Fibroblast of mammary gland (primary cell): ENCODE results near the gene DUS1L.
"Not testable (repeated sequence)": the region's sequence is repeated elsewhere in the genome, so short reads cannot be mapped to it uniquely, and the experiment has no call there.

Source experiments
- DNase-seq: peaks from one replicate; pipeline ENCODE4 v3.0.0-alpha.2; 2010; ENCODE audit warnings: low read depth
- H3K4me3 ChIP-seq: 2 replicates; pipeline ENCODE4 v1.5.1; 2011; ENCODE audit warnings: low read depth, mild to moderate bottlenecking, low read length, moderate library complexity; ENCODE audit not compliant: control insufficient read depth
- TF ChIP-seq, protein P1 (sequence below): conservative IDR thresholded peaks from 2 replicates; pipeline ENCODE4 v1.5.1; 2011; ENCODE audit warnings: low read depth, low read length, inconsistent platforms; ENCODE audit not compliant: control insufficient read depth, insufficient read depth

DUS1L gene

DNA sequence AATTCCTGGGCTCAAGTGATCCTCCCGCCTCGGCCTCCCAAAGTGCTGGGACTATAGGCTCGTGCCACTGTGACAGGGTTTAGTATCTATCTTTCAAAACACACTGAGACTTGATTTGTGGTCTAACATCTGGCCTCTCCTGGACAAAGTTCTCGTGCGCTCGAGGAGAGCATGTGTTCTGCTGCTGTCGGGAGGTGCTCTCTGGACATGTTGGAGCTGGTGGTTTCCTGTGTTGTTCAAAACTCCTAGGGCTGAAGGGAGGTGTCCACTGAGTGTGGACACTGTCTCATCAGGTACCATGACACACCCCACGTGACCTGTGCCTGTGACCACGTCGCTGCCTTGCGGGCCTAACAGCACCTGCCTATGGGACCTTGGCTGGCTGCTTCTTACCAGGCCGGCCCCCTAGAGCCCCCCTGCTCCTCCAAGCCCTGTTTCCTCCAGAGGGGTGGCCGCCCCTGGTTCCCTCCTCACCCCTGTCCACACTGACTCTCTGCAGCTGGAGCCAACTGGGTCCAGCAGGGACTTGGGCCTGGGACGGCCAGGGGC is 19.6 kb downstream of the DUS1L start:
- DNase-seq = no peak
- TF ChIP-seq, protein P1, sequence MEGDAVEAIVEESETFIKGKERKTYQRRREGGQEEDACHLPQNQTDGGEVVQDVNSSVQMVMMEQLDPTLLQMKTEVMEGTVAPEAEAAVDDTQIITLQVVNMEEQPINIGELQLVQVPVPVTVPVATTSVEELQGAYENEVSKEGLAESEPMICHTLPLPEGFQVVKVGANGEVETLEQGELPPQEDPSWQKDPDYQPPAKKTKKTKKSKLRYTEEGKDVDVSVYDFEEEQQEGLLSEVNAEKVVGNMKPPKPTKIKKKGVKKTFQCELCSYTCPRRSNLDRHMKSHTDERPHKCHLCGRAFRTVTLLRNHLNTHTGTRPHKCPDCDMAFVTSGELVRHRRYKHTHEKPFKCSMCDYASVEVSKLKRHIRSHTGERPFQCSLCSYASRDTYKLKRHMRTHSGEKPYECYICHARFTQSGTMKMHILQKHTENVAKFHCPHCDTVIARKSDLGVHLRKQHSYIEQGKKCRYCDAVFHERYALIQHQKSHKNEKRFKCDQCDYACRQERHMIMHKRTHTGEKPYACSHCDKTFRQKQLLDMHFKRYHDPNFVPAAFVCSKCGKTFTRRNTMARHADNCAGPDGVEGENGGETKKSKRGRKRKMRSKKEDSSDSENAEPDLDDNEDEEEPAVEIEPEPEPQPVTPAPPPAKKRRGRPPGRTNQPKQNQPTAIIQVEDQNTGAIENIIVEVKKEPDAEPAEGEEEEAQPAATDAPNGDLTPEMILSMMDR = no peak
- H3K4me3 ChIP-seq = no peak overlapping the region

DNA sequence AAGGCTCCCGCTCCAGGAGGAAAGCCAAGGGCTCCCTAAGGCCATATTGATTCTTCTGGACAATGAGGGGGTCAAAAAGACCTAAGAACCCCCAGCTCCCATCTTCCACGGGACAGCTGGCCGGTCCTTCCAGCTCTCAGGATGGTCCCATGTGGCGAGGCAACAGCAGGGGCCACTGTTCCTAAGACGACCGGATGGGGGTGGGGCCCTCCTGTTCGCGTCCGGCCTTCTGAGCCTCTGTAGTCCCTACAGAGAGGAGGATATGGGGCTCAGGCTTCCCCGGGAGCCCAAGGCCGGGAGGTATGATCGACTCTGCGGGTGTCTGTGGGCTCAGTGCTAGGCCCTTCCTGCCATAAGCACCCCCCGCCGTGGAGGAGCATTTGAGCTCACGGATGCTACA is 22.1 kb downstream of the DUS1L start:
- TF ChIP-seq, protein P1 = no peak
- H3K4me3 ChIP-seq = no peak overlapping the region
- DNase-seq = no peak

DNA sequence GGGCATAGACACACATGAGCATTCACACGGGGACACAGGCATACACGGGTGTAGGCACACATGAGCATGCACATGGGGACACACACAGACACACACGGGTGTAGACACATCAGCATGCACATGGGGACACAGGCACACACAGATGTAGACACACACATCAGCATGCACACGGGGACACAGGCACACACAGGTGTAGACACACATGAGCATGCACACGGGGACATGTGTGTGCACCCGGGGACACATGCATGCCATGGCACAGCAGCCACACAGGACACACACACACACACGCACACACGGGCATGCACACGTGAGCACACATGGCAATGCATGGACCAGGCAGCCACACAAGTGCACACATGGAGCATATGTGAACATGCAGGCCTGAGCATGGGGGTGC is 23.0 kb downstream of the DUS1L start:
- DNase-seq = no peak
- no peak overlapping the region for H3K4me3 ChIP-seq
- TF ChIP-seq, protein P1 = no peak

DNA sequence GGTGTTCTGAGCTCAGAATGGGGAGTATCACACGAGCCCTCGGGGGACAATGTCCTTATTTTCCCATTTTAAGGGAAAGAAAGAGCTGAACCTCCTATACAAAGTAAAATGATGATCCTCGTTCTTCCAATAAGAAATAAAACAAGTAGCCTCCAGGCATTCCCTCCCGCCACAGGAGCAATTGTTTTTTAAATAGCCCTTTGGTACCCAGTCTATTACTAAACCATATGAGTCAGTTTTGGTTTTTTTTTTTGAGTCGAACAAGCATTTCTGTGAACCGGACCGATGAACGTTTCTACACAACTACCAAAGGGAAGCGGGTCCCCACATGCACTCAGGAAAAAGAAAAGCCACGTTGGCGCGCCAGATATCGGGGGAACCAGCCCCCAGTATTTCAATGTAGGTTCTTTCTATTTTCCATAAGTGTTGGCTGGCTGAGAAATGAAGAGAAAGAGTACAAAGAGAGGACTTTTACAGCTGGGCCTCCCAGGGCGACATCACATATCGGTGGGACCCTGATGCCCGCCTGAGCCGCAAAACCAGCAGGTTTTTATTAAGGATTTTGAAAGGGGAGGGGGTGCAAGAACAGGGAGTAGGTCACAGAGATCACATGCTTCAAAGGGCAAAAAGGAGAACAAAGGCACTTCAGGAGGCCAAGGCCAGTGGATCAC is 24.3 kb downstream of the DUS1L start:
- DNase-seq = peak; percentile 40
- TF ChIP-seq, protein P1 = no peak
- H3K4me3 ChIP-seq = no peak overlapping the region

DNA sequence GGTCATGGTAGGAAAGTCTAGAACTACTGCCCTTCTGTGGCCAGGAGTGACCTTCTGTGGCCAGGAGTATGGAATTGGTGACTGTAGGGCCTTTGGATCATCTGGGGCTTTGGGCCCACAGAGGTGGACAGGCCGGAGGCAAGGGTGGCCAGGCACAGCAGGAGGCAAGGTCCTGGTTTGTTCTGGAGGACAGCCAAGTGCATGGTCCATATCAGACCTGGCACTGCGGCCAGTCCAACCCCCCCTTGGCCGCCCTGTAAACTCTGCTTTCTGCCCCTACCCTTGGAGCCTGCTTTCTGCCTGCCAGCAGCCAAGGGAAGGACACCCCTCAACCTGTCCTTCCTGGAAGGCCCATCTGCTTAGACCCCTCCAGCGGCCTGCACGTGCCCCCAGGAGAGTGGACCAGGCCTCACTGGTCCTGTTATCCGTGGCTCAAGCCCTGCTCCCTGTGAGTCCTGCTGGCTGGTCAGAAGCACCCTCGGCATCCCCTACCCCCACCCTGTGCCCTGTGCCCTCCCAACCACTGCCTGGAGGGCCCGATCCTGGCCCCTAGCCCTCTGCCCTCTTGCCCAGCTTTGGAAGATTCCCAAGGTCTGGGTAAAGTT is 25.8 kb downstream of the DUS1L start:
- TF ChIP-seq, protein P1 = no peak
- no peak overlapping the region for H3K4me3 ChIP-seq
- no peak for DNase-seq

DNA sequence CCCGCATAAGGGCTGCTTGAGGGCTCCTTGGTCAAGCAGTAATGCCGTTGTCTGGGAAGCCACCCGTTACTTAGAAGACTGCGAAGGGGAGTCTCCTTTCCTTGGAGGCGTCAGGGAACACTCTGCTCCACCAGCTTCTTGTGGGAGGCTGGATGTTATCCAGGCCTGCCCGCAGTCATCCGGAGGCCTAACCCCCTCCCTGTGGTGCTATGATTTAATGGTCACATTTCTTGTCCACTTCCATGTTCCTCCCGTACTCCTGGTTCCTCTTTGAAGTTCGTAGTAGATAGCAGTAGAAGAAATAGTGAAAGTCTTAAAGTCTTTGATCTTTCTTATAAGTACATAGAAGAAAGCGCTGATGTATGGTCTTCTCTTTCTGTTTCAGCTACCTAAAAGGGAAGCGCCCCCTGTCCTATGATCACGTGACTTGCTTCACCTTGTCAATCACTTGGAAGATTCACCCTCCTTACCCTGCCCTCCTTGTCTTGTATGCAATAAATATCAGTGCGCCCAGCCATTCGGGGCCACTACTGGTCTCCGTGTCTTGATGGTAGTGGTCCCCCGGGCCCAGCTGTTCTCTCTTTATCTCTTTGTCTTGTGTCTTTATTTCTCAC is 26.7 kb downstream of the DUS1L start:
- not testable (repeated sequence) for H3K4me3 ChIP-seq
- DNase-seq = peak; percentile 41

DNA sequence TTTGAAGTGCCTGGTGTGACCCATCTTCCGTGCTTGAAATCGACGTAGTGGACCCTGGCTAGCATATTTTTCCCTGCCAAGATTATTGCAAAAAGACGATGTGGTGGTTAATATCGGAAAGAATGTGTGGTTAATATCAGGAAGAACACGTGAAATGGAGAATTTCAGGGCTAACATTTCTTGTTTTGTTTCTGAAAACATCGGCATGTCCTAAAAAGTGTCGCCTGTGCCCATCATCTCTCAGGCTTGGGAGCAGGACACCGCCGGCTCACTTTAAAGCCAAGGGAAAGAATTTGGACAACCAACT is 27.8 kb downstream of the DUS1L start:
- TF ChIP-seq, protein P1 = no peak
- H3K4me3 ChIP-seq = peak overlapping the region; percentile 15
- DNase-seq = no peak
